Ishikawa (cell line): ENCODE data around the gene FMO5.

Source experiments
- CEBPB ChIP-seq: IDR thresholded peaks from 2 replicates; pipeline ENCODE4 v1.6.1; 2012
- CREB1 ChIP-seq: IDR thresholded peaks from 2 replicates; pipeline ENCODE4 v1.6.1; 2012; ENCODE audit warnings: low read depth
- EGR1 ChIP-seq: IDR thresholded peaks from 2 replicates; pipeline ENCODE4 v1.6.1; 2012
- EP300 ChIP-seq: IDR thresholded peaks from 2 replicates; pipeline ENCODE4 v1.6.1; 2012; ENCODE audit warnings: borderline replicate concordance
- FOXM1 ChIP-seq: IDR thresholded peaks from 2 replicates; pipeline ENCODE4 v1.6.1; 2012; ENCODE audit warnings: low read depth, borderline replicate concordance
- MAX ChIP-seq: IDR thresholded peaks from 2 replicates; pipeline ENCODE4 v1.6.1; 2012
- NFIC ChIP-seq: IDR thresholded peaks from 2 replicates; pipeline ENCODE4 v1.6.1; 2012
- RAD21 ChIP-seq: IDR thresholded peaks from 2 replicates; pipeline ENCODE4 v1.6.1; 2012; ENCODE audit warnings: low read depth
- TAF1 ChIP-seq: IDR thresholded peaks from 2 replicates; pipeline ENCODE4 v1.6.1; 2012; ENCODE audit warnings: low read depth, mild to moderate bottlenecking
- TCF12 ChIP-seq: IDR thresholded peaks from 2 replicates; pipeline ENCODE4 v1.6.1; 2012; ENCODE audit warnings: low read depth
- TEAD4 ChIP-seq: IDR thresholded peaks from 2 replicates; pipeline ENCODE4 v1.6.1; 2012
- YY1 ChIP-seq: IDR thresholded peaks from 2 replicates; pipeline ENCODE4 v1.6.1; 2012; ENCODE audit warnings: low read depth
- ZBTB7A ChIP-seq: IDR thresholded peaks from 2 replicates; pipeline ENCODE4 v1.6.1; 2012; ENCODE audit warnings: low read depth
- TF ChIP-seq, protein P1 (sequence below): IDR thresholded peaks from 2 replicates; pipeline ENCODE4 v1.6.1; 2012
- TF ChIP-seq, protein P2 (sequence below): IDR thresholded peaks from 2 replicates; pipeline ENCODE4 v1.6.1; 2012; ENCODE audit warnings: low read depth, mild to moderate bottlenecking

The FMO5 gene

GRCh38 chr1:147238925-147239820, 14.0 kb upstream of the FMO5 start:
- no peak for TF ChIP-seq FOXM1
- no peak for TF ChIP-seq MAX
- TF ChIP-seq CREB1: no peak
- TF ChIP-seq, protein P1, sequence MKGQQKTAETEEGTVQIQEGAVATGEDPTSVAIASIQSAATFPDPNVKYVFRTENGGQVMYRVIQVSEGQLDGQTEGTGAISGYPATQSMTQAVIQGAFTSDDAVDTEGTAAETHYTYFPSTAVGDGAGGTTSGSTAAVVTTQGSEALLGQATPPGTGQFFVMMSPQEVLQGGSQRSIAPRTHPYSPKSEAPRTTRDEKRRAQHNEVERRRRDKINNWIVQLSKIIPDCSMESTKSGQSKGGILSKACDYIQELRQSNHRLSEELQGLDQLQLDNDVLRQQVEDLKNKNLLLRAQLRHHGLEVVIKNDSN: no peak
- TF ChIP-seq CEBPB: no peak
- no peak for TF ChIP-seq ZBTB7A
- TF ChIP-seq, protein P2, sequence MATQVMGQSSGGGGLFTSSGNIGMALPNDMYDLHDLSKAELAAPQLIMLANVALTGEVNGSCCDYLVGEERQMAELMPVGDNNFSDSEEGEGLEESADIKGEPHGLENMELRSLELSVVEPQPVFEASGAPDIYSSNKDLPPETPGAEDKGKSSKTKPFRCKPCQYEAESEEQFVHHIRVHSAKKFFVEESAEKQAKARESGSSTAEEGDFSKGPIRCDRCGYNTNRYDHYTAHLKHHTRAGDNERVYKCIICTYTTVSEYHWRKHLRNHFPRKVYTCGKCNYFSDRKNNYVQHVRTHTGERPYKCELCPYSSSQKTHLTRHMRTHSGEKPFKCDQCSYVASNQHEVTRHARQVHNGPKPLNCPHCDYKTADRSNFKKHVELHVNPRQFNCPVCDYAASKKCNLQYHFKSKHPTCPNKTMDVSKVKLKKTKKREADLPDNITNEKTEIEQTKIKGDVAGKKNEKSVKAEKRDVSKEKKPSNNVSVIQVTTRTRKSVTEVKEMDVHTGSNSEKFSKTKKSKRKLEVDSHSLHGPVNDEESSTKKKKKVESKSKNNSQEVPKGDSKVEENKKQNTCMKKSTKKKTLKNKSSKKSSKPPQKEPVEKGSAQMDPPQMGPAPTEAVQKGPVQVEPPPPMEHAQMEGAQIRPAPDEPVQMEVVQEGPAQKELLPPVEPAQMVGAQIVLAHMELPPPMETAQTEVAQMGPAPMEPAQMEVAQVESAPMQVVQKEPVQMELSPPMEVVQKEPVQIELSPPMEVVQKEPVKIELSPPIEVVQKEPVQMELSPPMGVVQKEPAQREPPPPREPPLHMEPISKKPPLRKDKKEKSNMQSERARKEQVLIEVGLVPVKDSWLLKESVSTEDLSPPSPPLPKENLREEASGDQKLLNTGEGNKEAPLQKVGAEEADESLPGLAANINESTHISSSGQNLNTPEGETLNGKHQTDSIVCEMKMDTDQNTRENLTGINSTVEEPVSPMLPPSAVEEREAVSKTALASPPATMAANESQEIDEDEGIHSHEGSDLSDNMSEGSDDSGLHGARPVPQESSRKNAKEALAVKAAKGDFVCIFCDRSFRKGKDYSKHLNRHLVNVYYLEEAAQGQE: no peak
- TF ChIP-seq NFIC: no peak
- TF ChIP-seq TEAD4: no peak
- no peak for TF ChIP-seq EGR1
- no peak for TF ChIP-seq TCF12
- no peak for TF ChIP-seq EP300
- no peak for TF ChIP-seq TAF1

GRCh38 chr1:147238053-147238902, 13.1 kb upstream of the FMO5 start:
- TF ChIP-seq MAX (no peak), CEBPB (no peak), TCF12 (no peak), EP300 (no peak), ZBTB7A (no peak), CREB1 (no peak), EGR1 (no peak), NFIC (no peak), YY1 (no peak), FOXM1 (no peak)
- TF ChIP-seq, protein P1: no peak

GRCh38 chr1:147236959-147237791, 12.0 kb upstream of the FMO5 start:
- TF ChIP-seq YY1: no peak
- no peak for TF ChIP-seq MAX
- no peak for TF ChIP-seq TAF1
- TF ChIP-seq TEAD4: no peak
- no peak for TF ChIP-seq FOXM1
- TF ChIP-seq, protein P1: no peak
- no peak for TF ChIP-seq NFIC
- TF ChIP-seq, protein P2: no peak
- no peak for TF ChIP-seq CEBPB
- TF ChIP-seq EP300: no peak
- no peak for TF ChIP-seq RAD21
- TF ChIP-seq EGR1: no peak
- TF ChIP-seq CREB1: no peak
- no peak for TF ChIP-seq ZBTB7A
- TF ChIP-seq TCF12: no peak

DNA sequence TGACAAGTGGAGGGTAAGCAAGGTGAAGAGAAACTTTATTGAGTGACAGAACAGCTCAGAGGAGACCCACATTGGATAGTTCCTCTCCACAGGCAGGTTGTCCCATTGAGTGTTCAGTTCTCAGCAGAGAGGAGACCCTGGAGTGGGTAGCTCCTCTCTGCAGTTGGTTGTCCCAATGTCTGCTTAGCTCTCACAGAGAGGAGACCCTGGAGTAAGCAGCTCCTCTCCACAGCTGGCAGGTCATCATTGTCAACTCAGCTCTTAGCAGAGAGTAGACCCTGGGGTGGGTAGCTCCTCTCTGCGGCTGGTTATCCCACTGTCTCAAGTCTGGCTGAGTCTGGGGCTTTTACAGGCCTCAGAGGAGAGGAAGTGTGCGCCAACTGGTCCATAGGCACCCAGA, 11.3 kb upstream of the FMO5 start:
- no peak for TF ChIP-seq EP300
- no peak for TF ChIP-seq CEBPB
- TF ChIP-seq TAF1: no peak
